Activated CD4-positive, CD25-positive, alpha-beta regulatory T cell (primary cell): ENCODE measurements around the gene PLCB4.

ENCODE experiments used
- DNase-seq, 4 experiments: peaks; one replicate each; lab custom pipeline; 2025; lab: John Stamatoyannopoulos, UW

PLCB4 gene

GRCh38 chr20:9061434-9061833 is 7.5 kb upstream of the PLCB4 start:
- no peak for DNase-seq

GRCh38 chr20:9062066-9062465 is 6.8 kb upstream of the PLCB4 start:
- DNase-seq = no peak

GRCh38 chr20:9066191-9066590 is 2.7 kb upstream of the PLCB4 start:
- DNase-seq = no peak

GRCh38 chr20:9068233-9068801 is 570 bp upstream of the PLCB4 start:
- no peak for DNase-seq

DNA sequence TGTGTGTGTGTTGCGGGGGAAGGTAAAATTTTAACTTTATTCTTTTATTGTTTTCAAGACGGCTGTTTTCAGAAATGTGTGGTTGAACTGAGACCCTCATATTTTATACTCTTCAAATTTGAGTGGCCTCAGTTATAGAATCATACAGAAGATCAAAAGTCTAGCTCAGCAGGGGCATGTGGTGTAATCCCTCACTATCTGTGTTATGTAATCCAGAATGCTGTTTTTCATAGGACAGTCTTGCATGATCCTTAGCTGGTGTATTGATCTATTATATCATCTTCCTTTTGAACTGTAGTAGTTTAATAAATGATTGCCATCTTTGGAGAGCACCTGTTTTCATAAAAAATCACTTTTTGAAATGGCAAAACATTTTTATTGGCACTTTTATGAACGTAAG is 1.4 kb downstream of the PLCB4 start:
- DNase-seq = no peak

DNA sequence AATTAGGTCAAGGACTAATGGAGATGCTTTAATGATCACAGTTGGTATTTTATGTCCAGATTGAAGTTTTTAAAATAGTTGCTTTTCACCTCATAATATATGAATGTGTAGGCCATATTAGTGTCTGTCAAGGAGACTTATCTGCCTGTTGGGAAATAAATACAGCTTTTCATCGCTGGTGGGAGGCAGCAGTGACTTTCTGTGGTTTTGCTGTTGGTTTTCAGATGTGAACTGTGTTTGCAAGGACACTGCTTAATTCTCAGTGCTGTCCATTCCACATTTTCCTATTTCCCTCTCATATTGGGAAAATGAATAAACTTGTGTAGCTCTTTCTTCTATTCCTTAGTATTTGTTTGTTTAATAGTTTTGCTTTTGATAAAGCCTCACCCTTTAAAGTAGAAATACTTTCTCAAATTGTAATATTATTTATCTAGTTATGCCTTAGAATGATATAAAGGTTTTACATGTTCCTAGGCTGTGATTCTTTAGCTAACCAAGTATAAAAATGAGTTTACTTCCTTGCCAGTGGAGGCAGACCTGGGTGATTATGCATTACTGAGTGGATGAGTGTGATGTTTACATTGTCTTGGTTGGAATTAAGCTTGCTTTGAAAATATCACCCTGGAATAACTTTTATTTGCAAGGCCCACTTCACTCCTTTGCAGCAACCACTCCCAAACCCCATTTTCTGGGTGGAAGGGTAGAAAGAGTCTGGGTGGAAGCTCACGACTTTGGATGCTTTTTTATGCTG is 3.3 kb downstream of the PLCB4 start:
- no peak for DNase-seq

DNA sequence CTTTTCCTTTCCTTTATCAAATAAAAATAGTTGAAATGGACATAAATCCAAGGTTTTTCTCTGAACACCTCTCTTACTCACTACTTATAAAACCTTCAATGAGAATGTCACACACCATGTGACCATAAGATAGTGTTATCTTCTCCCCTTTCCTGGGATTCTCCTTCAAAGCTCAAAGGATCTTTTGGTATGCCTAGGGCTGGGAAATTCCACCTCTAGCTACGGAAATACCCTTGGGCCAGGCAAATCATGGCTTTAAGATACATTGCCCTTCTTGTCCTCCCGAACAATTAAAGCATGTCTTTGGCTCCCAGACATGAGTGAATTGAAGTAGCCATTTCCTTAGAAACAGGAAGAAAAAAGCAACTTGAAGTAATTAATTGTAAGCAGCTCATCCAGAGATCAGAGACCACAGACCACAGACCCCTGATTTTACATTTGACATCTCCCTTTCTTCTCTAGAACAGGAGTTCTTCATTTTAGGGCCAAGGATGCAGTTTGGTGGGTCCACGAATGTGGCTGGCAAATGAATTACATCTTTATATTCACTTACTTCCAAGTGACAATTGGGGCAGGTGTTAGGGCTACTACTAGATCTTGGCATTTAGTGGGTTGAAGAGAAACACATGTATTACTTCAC is 4.1 kb downstream of the PLCB4 start:
- no peak for DNase-seq

GRCh38 chr20:9075264-9076095 is 6.6 kb downstream of the PLCB4 start:
- no peak for DNase-seq

- DNase-seq = no peak
Observed at GRCh38 chr20:9076440-9076839, 7.6 kb downstream of the PLCB4 start.

DNA sequence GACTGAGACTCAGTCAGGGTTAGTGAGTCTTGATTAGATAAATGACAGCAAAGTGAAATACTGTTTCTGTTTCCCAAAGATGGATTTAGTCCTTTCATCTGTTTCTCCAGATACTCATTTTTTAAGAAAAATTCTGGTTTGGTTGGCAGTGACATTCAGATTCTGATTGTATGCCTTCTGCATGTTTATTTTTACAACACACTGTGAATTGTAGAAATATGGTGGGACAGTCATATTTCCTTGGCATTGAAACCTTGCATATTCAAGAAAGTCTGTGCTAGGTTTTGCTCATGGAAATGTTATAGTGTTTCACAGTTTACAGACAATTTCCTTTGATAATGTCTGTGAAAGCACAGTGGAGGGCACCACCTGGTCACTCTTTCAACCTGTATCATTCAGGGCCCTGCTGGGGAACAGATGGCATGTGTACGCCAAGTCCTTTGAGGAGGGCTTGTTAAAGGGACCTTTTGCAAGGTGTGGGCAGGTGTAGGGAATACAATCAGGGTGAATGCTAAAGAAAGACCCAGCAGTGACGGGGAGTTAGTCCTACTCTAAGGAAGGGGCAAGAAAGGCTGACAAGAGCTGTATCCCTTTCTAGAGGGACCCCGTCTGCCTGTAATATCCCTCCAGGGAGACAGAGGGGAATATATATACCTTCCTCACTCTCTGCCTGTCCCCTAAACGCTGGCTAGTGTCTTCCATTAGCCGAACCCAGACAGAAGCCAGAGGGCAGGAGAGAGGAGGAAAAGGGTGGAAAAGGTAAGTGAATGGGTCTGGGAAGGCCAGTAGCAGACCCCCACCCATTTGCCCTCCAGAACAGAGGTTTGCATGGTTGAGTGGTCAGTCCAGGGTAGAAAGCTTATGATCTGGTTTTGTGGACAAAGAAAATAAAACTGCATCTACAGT is 10.2 kb downstream of the PLCB4 start:
- DNase-seq = no peak

DNA sequence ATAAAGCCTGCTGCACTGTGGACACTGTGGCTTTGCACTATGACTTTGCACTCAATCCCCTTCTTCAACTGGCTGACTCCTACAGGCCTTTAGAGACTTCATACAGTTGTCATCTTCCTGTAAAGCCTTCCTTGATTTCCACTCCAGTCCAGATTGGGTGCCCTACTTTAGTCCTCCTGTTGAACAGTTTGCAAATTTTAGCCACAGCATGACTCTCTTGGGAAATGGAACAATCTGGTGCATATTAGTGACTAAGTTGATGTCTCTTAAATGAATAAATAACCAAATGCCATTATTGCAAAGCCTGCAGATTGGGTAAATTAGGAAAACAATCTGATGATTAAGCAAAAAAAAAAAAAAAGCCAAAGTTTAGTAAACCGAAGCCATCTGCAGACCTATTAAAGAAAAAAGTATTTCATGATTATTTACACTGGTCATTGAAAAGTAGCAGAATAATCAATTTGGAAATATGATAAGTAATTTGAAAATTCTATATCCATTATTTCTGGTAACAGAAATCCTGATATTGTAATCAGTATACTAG is 12.6 kb downstream of the PLCB4 start:
- DNase-seq = no peak

DNA sequence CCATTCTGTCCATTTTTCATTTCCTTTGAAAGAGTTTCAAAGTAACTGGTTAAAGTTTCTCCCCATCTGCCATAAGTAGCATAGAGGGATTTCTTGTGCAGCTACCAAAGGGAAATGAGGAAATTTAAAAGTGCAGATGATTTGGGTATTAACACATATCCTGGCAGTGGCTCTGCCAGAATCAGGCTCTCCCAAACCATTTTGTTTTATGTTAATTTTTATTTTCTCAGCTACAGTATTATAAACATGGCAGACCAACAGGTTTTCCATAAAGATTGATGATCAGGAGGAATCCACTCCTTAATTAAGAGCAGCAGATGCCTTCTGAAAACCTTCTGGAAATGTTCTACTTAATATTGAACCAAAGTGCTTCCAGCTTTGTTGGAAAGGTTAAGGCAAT is 13.9 kb downstream of the PLCB4 start:
- DNase-seq = no peak

- no peak for DNase-seq
Observed at GRCh38 chr20:9087531-9088217, 18.8 kb downstream of the PLCB4 start.

DNA sequence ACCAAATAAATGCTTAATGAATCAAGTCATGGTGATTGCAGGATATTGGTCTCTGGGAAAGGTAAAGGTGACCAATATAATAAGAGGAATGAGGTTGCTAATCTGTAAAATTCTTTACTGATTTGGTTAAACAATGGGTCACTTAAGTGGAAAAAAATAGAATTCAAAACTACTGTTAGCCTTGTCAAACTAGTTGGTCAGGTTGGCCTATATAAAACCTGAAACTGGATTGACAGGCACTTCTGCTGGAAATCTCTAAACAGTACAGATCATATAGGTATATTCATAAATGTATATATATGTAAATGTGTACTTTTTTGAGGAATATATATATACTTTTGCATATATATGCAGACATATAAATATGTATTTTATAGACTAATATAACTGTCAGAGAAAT is 19.7 kb downstream of the PLCB4 start:
- DNase-seq = no peak

DNA sequence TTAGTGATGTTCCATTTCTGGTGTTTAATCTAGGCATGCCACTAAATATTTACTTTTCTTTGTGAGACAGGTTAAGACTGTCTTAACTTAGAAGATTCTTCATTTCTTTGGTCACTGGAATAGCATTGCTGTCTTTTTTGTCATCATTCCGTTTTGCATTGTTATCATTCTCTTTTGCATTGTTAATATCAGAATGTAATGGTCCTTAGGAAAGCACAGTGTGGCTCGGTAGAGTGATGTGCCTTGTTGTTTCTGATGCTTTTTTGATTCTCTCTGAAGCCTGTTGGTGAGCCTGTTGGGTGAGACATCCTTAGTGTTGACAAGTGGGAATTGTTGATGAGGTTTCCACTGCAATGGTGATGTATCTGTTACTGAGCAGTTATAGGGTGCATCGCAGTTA is 23.2 kb downstream of the PLCB4 start:
- DNase-seq = no peak

- DNase-seq = no peak
Observed at GRCh38 chr20:9092655-9093054, 23.8 kb downstream of the PLCB4 start.

DNA sequence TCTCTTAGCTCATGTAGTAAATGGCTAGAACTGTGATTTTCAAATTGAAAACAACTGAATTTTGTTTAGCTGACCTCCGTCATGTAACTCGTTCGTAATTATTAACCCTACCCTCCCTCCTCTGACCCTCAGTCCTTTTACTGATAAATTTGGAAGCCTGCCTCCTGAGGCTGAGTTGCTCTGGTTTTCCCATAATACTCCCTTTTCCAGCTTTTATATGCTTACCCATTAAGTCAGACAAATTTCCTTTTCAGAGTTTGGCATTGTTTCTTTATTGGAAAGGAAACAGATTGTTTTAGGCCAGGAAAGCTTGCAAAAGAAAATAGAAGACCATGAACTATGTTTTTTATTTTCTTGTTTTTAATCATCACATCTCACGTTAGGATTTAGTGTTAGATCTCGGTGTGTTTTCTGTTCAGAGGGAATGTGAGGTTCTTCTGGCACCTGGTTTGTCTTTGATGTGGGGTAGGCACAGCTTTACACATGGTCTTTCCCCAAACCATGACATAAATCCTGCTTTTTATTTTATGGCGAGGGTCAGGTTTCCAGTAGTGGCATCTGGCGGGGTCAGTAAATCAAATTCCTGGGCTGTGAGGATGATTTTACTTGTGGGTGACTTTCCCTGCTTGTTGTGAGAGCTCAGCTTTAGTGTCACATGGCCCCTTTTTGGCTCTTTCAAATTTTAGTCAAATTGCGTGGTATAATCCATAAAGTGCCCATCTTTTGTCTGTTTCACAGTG is 24.5 kb downstream of the PLCB4 start:
- no peak for DNase-seq

DNA sequence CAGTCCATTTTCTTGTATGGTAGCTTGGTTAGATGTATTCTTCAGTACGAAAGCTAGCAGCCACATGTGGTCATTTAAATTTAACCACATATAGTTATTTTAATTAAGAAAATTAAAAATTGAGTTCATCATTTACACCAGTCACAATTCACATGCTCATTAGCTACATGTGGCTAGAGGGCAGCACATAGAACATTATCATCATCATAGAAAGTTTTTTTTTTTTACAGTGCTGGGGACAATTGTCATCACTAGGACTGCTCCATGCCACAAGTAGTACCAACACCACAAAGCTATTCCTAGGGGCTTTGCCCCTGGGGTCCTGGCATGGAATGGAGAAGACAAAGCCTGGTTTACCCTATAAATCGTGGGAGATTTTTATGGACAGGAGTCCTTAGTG is 30.5 kb downstream of the PLCB4 start:
- no peak for DNase-seq

- DNase-seq = no peak
Observed at GRCh38 chr20:9100691-9101090, 31.8 kb downstream of the PLCB4 start.

- DNase-seq = no peak
Observed at GRCh38 chr20:9102456-9102855, 33.6 kb downstream of the PLCB4 start.
